ENCODE results near the gene CFAP77. TPM values are rescaled to one million over a fixed set of nuclear protein-coding genes. Genes with fewer than 3 reads are reported as not detected.

Gene CFAP77
- total and polyA plus RNA-seq, 2 donors from 2014 or later, result 0.50 TPM; not detected in 1

DNA sequence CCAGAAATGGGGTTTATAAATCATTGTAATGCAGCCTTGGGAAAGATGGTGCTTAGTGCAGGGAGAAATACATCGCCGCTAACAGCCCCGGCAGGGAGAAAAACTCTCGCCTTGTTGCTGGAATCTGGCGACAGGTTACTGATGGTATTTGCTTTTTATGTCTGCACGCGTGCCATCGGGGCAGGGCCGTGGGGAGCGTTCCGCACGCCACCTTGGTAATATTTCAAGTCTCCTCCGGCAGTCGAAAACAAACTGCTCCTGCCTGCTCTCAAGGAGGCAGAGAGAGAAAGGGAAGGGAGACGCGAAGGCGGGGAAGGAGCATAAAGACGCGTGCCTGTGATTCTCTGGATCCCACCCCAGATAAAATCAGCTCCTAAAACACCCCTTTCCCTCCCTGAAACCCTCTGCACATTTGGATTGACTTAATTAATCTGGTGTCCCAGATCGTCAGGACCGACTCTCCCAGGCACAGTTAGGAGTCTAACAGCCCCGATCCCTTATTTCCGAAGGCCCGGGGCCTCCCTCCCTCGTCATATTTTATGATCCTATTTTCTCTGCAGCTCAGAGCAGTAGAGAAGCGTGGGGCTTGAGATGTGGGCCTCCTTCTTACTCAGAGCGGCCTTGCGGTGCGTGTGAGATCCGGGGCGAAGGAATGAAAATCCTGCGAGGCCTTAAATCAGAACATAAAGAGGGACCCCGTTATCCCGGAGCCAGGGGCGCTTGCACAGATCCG lies 47.7 kb downstream of the CFAP77 start:
- no peak for FAIRE-seq
- H3K27ac ChIP-seq (ENCODE audit: low read depth in 2 of 2, low read length in 2 of 2), result no peak overlapping the region
- no peaks in the 10 kb centered on the region for H3K9me3 ChIP-seq (ENCODE audit: control insufficient read depth in 2 of 3, insufficient read depth in 1 of 3, low read length in 3 of 3)
- no peaks in the 10 kb centered on the region for H3K4me1 ChIP-seq (ENCODE audit: control insufficient read depth in 2 of 3, insufficient read depth in 2 of 3, low read depth in 1 of 3, low read length in 3 of 3)
- TF ChIP-seq, protein P1, sequence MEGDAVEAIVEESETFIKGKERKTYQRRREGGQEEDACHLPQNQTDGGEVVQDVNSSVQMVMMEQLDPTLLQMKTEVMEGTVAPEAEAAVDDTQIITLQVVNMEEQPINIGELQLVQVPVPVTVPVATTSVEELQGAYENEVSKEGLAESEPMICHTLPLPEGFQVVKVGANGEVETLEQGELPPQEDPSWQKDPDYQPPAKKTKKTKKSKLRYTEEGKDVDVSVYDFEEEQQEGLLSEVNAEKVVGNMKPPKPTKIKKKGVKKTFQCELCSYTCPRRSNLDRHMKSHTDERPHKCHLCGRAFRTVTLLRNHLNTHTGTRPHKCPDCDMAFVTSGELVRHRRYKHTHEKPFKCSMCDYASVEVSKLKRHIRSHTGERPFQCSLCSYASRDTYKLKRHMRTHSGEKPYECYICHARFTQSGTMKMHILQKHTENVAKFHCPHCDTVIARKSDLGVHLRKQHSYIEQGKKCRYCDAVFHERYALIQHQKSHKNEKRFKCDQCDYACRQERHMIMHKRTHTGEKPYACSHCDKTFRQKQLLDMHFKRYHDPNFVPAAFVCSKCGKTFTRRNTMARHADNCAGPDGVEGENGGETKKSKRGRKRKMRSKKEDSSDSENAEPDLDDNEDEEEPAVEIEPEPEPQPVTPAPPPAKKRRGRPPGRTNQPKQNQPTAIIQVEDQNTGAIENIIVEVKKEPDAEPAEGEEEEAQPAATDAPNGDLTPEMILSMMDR (IDR thresholded peaks at IDR 0.05; ENCODE audit: borderline replicate concordance, extremely low read depth, insufficient read depth), result no peak
- H3K9ac ChIP-seq (ENCODE audit: low read length in 3 of 3), result no peak overlapping the region
- H3K4me3 ChIP-seq (ENCODE audit: low read length in 3 of 3), result peak overlapping the region in 1 of 3 donors; percentile 26
- H3K36me3 ChIP-seq (ENCODE audit: control insufficient read depth in 2 of 3, insufficient read depth in 3 of 3, low read length in 3 of 3), result no peaks in the 10 kb centered on the region
- DNase-seq, result peak in 3 of 5 donors; percentile 46 to 55 (median 52)
- H3K27me3 ChIP-seq (ENCODE audit: control insufficient read depth, insufficient read depth, low read length), result no peaks in the 10 kb centered on the region
- intact Hi-C loops (cut with DNase I), result no loop called here

DNA sequence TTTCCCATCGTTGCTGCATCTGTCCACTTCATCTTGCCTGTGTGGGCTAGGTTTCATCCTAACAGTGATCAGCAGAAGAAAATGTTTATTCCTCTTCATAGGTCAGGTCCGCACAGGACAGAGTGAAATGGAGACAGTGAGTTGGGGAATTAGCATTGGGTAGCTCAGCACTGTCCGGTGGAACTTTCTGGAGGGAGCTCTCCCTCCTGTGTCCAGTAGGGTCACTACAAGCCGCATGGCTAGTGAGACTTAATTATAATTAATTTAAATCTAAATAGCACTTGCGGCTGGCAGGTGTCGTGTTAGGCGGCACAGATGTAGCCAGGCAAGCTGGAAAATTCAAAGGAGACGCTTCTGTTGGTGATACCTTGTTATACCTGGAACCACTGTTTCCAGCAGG lies 48.4 kb downstream of the CFAP77 start:
- no peak overlapping the region for H3K9ac ChIP-seq (ENCODE audit: low read length in 3 of 3)
- H3K27me3 ChIP-seq (ENCODE audit: control insufficient read depth, insufficient read depth, low read length), result no peaks in the 10 kb centered on the region
- no peaks in the 10 kb centered on the region for H3K36me3 ChIP-seq (ENCODE audit: control insufficient read depth in 2 of 3, insufficient read depth in 3 of 3, low read length in 3 of 3)
- FAIRE-seq, result no peak
- no peaks in the 10 kb centered on the region for H3K4me1 ChIP-seq (ENCODE audit: control insufficient read depth in 2 of 3, insufficient read depth in 2 of 3, low read depth in 1 of 3, low read length in 3 of 3)
- no peak overlapping the region for H3K27ac ChIP-seq (ENCODE audit: low read depth in 2 of 2, low read length in 2 of 2)
- no peak overlapping the region for H3K4me3 ChIP-seq (ENCODE audit: low read length in 3 of 3)
- no peaks in the 10 kb centered on the region for H3K9me3 ChIP-seq (ENCODE audit: control insufficient read depth in 2 of 3, insufficient read depth in 1 of 3, low read length in 3 of 3)
- intact Hi-C loops (cut with DNase I), result no loop called here
- DNase-seq, result no peak
- TF ChIP-seq, protein P1 (IDR thresholded peaks at IDR 0.05; ENCODE audit: borderline replicate concordance, extremely low read depth, insufficient read depth), result no peak

DNA sequence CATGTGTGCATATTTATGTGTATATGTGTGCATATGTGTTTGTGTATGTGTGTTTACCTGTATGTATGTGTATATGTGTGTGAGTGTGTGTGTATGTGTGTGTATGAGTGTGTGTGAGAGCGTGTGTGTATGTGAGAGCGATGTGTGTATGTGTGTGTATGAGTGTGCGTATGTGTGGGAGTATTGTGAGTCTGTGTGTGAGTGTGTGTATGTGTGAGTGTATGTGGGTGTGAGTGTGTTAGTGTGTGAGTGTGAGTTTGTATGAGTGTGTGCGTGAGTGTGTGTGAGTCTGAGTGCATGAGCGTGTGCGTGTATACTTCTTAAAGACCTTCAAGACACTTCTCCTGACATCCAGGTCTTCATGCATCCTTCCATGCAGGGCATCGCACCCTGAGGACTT lies 49.6 kb downstream of the CFAP77 start:
- intact Hi-C loops (cut with DNase I), result no loop called here
- TF ChIP-seq, protein P1 (IDR thresholded peaks at IDR 0.05; ENCODE audit: borderline replicate concordance, extremely low read depth, insufficient read depth), result no peak
- DNase-seq (no peak), FAIRE-seq (no peak)
- Histone ChIP-seq H3K9ac (ENCODE audit: low read length in 3 of 3) (no peak overlapping the region), H3K9me3 (ENCODE audit: control insufficient read depth in 2 of 3, insufficient read depth in 1 of 3, low read length in 3 of 3) (no peaks in the 10 kb centered on the region), H3K4me1 (ENCODE audit: control insufficient read depth in 2 of 3, insufficient read depth in 2 of 3, low read depth in 1 of 3, low read length in 3 of 3) (no peaks in the 10 kb centered on the region), H3K27me3 (ENCODE audit: control insufficient read depth, insufficient read depth, low read length) (no peaks in the 10 kb centered on the region), H3K4me3 (ENCODE audit: low read length in 3 of 3) (no peak overlapping the region), H3K27ac (ENCODE audit: low read depth in 2 of 2, low read length in 2 of 2) (no peak overlapping the region), H3K36me3 (ENCODE audit: control insufficient read depth in 2 of 3, insufficient read depth in 3 of 3, low read length in 3 of 3) (no peaks in the 10 kb centered on the region)
